ENCODE data around the gene NR2F6. TPM values are rescaled to one million over a fixed set of nuclear protein-coding genes. Genes with fewer than 3 reads are reported as not detected.

NR2F6 gene
- total RNA-seq, 1 donor from 2014 or later: 53.8 TPM

DNA sequence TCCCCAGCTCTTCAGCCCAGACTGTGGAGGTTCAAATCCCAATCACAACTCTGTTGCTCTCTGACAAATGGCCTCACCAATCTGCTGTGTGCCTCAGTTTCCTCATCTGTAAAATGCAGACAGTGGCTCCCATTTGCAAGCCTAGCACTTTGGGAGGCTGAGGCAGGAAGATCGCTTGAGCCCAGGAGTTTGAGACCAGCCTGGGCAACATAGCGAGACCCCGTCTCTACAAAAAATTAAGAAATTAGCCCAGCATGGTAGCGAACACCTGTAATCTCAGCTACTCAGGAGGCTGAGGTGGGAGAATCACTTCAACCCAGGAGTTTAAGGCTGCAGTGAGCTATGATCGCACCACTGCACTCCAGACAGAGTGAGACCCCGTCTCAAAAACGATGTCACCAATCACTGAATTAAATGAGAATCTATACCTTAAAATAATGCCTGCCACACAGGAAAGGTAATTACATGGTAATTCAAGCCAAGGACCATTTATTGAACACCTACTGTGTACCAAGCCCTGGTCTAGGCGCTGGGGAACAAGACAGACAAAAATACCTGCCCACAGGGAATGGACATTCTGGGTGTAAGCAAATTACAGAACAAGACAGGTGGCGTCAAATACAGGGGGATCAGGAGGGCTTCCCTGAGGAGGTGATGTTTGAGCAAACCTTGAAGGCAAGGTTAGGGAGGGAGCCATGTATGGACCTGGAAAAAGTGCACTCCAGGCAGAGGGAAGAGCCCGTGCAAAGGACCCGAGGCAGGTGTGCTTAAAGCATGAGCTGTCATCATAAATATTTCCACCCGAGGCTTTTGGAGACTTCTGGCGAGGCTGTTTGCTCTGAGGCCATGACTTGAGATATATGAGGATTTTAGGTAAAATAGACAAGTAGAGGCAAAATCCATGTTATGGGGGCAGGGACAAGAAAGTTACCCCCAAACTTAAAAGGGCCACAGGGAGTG, 7.7 kb downstream of the NR2F6 start:
- ATAC-seq: no peak

DNA sequence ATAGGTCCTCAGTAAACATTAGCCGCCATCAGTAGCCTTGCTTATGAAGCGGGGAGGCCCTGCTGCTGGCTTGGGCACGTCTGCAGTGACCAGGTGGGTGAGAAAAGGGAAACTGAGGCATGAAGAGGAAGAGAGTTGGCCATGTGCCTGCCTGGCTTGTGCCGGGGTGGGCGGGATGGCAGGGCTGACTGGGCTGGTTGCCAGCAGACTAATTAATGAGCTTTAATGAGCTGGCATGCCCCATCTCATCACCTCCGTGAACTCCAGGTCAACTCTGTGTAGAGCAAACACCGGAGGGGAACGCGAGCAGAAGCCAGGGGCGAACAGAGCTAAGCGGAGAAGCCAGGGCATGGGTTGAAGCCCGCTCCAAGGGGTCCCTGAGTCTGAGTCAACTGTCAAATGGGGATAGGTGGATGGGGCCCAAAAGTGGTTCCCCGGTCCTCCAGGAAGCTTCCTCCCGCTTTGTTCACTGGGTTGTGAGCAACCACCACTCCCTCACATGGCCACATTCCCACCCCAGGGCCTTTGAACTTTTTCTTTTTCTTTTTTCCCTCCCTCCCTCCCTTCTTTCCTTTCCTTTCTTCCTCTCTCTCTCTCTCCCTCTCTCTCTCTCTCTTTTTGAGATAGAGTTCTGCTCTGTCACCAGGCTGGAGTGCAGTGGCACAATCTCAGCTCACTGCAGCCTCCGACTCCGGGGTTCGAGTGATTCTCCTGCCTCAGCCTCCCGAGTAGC, 8.7 kb downstream of the NR2F6 start:
- ATAC-seq: no peak

DNA sequence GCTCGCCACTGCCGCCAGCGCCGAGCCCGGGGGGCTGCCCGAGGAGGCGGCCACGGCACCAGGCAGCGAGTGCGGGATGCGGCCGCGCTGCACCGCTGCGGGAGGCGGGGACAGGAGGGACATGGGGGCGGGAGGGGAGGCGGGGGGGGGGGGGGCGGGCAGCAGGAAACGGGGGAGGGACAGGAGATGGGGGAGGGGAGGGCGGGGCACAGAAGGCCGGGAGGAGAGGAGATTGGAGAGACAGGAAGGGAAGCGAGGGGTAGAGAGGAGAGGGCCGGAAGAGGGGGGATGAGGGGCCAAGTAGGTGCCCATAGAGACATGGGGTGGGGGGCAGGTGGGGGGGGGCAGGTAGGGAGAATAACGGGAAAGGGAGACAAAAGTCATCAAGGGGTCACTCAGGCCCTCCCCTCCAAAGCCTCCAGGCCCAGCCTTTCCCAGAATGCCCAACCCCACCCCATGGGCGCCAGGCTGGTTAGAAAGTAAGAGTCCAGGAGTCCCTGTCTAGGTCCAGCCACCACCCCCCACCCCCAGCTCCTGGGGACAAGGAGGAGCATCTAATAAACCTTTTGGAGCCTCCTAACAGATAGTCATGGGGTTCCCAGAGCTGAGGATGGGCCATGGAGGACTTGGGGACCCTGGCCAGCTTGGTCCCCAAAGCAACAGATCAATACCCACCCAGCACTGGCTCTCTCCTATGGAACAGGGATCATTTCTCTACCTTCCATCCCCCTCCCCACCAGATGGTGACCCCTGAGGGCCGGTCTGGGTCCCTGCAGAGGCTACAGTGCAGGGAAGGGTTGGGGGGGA, 9.5 kb downstream of the NR2F6 start:
- ATAC-seq: peak; percentile 8

DNA sequence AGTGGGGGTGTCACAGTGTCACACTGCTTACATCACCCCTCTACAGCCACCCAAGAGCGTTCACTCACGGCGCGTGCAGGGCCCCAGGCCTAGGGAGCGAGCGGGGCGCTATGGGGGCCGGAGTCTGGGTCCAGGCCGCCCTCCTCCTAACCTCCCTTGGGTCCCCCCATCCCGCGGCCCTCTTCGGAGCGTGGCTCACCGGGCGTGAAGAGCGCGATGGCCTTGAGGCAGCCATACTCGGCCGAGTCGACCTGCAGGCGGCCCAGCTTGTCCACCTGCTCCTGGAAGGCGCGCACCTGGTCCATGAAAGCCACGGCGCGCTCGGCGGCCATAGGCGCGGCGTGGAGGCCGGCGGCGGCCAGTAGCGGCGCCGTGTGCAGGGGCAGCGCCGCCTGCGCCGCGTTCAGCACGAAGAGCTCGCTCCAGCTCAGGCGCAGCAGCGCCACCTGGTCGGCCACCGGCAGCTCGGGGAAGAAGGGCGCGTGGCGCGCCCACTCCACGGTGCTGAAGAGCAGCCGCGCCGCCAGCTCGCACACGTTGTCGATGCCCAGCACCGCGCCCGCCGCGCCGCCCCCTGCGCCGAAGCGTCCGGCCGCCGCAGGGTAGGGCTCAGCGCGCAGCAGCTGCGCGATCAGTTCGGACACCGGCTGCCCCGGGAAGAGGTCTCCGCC, 10.3 kb downstream of the NR2F6 start:
- peak; percentile 75 for ATAC-seq

DNA sequence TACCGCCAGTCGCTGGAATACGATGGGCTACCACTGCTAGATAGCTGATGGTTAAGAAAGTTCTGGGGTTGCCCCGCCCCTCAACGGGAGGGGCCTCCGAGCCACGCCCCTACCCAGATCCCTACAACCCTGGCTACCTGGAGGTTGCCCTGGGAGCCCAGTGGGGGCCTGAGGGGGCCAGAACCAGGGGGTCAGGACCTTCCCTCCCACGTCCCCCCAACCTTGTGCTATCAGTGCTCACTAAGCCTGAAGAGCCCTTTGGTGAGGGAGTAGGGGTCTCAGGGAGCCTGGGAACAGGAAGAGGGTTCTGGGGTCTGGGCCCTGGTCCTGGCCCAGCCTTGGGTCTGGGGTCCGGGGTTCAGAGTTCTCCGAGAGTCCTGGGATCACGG, 10.8 kb downstream of the NR2F6 start:
- ATAC-seq: peak; percentile 60

DNA sequence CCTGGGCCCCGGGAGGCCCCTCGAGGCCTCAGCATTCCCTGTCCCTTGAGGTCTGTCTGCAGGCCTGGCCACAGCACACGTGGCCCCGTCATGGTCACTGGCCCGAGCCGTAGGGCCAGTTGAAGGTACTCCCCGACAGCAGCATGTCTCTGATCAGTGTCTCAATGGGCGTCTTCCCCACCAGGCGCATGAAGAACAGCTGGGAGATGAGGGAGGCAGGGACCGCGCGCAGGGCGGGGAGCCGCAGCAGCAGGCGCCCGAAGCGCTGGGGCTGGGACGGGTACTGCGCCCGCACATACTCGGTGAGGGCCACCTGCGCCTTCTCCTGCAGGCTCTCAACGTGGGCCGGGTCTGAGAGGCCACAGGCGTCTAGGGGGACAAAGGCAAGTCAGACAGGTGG, 13.5 kb downstream of the NR2F6 start:
- ATAC-seq: no peak

DNA sequence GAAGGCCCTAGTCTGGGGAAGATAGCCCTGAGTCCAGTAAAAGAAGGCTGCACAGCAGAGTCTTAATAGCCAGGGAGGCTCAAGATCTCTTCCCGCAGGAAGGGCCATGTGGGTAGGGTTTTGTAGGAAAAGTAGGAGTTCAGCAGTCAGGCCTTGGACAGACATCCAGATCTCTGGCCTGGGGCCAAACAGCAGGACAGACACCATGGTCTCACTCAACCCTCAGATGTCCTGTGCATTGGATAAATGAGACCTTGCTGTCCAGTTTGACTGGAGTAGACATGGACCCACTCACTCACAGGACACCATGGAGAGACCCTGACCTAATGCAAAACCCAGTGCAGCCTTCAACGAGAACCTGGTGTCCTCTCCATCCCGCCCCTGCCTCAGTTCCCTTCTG, 15.8 kb downstream of the NR2F6 start:
- ATAC-seq: no peak

DNA sequence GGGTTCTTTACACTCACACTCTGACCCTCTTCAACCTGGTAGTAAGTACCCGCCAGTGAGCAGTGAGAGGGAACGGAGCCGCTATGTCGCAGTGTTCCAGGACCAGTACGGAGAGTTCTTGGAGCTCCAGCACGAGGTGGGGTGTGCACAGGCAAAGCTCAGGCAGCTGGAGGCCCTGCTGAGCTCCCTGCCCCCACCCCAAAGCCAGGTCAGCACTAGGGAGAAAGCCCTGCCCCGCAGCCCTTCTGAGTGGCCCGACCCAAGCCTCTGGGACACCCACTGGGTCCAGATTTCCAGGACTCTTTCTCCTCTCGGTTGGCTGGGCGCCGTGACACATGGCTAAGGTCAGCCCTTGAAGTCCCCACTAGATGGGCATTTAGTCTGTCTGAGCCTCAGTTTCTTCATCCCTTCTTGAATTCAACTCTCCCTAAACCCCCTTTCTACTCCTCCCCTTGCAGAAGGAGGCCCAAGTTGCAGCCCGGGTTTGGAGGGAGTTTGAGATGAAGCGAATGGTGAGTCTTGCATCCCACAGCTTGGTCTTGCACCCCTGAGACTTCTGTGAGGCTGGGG, 17.8 kb downstream of the NR2F6 start:
- no peak for ATAC-seq

GRCh38 chr19:17226002-17226933, 19.5 kb downstream of the NR2F6 start, which contains the start of gene OCEL1:
OCEL1 (plus strand) TSS chr19:17226226; CDS start chr19:17226248, 22 bp downstream.
- ATAC-seq: peak; percentile 94

- ATAC-seq: no peak
Measured at GRCh38 chr19:17225053-17225452, 20.7 kb downstream of the NR2F6 start.

DNA sequence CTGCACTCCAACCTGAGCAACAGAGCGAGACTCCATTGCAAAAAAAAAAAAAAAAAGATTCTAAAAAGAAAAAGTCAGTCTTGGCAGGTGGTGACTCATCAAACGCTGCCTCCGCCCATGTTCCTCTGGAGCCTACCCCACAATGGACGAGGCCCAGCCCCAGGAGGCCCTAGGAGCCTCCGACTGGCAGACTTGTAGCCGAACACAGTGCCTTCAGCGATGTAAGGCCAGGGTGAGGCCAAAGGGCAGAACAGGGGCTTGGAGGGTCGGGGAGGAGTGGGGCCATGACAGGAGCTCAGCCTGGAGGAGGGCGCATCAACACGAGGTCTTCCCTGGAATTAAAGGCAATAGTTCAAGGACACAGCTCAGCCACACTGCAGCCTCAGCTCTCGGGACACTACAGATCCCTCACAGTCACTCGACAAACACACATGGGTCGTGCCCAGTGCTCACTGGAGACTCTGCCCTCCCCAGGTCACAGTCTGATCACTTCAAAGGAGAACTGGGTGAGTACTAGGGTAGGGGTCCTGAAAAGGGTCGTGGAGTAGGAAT, 25.4 kb downstream of the NR2F6 start:
- peak; percentile 63 for ATAC-seq

DNA sequence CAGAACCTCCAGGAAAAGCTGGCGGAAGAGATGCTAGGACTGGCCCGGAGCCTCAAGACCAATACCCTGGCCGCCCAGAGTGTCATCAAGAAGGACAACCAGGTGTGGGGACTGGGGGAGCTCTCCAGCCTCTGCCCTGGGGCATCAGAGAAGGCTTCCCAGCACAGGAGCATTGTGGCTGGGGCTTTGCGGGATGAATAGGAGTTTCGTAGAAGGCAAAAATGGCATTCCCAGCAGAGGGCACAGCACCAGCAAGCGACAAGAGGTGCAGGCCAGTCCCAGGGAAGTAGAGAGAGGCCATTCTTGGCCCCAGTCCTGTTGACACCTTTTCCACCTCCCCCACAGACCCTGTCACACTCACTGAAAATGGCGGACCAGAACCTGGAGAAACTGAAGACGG, 26.4 kb downstream of the NR2F6 start:
- no peak for ATAC-seq

- no peak for ATAC-seq
Measured at GRCh38 chr19:17216058-17216670, 29.6 kb downstream of the NR2F6 start.

GRCh38 chr19:17215127-17215971, 30.4 kb downstream of the NR2F6 start, which contains the start of gene USE1:
USE1 (plus strand) TSS chr19:17215357; CDS start chr19:17215406, 49 bp downstream.
- ATAC-seq: peak; percentile 85

DNA sequence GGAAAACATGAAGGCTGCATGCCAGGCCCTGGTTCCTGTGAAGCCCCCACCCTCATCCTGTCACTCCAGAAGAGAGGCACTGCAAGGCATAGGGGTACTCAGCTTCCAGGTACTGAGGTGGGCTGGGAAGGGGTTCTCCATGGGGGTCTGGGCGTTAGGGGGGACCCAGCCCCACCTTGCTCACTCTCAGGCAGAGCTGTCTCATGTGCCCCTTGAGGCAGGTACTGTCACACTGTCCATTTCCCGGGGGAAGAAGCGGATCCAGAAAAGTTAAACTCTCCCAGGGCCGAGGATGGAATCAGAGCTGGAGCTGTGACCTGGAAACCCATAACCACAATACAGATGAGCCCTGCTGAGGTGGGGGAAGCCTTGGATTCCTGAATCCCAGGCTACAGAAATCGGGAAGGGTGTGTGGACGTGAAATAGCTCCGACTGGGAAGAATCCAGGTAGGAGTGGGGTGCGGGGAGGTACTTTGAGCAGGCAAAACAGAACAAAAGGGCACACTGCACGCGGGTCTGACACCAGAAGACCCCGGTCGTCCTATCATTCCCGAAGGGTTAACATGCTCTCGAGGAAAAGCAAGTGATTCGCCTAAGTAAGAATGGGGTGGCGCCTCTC, 31.1 kb downstream of the NR2F6 start:
- ATAC-seq: no peak

- ATAC-seq: no peak
Measured at GRCh38 chr19:17213334-17213733, 32.4 kb downstream of the NR2F6 start.

GRCh38 chr19:17211547-17212446, 33.9 kb downstream of the NR2F6 start:
- no peak for ATAC-seq
